PFSK-1 (cell line): ENCODE results near the gene FAM162B.

Experiments
- POLR2AphosphoS5 ChIP-seq: IDR thresholded peaks from 2 replicates; pipeline ENCODE4 v1.6.1; 2012; ENCODE audit warnings: low read depth, mild to moderate bottlenecking, control low read depth, low read length, moderate library complexity
- TAF1 ChIP-seq: IDR thresholded peaks from 2 replicates; pipeline ENCODE4 v1.6.1; 2012; ENCODE audit warnings: low read length, control low read depth, borderline replicate concordance; ENCODE audit not compliant: insufficient read depth

DNA sequence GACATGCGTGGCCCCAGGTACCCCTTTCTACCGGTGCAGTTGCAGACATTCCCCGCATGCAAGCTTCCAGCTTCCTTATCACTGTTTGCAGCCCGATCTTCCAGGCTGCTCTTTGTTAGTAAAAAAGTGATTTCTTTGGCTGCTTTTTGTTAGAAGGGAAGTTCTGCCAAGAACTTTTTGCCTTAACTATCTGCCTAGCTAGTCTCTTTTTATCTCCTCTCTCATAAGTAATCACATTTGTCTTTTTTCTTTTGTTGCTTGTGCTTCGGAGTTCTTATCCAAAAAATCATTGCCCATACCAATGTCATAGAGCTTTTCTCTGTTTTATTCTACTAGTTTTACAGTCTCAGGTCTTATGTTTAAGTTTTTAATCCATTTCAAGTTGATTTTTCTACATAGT, 20.3 kb downstream of the FAM162B start:
- TF ChIP-seq POLR2AphosphoS5 (no peak), TAF1 (no peak)
